SU-DHL-6 (cell line): ENCODE data around the gene SAMD1.

Source experiments
- H2AFZ ChIP-seq: fragments of 200-600 bp; sonication (generic); 2 replicates; pipeline ENCODE4 v1.6.1; 2014; ENCODE audit warnings: low read depth, mild to moderate bottlenecking, moderate library complexity, mixed read lengths, antibody characterized with exemption, low read length; ENCODE audit not compliant: severe bottlenecking
- H3F3A ChIP-seq: fragments of 200-600 bp; shearing (Covaris generic); 2 replicates; pipeline ENCODE4 v1.6.0; 2016; ENCODE audit warnings: antibody characterized with exemption, mild to moderate bottlenecking; ENCODE audit not compliant: insufficient read depth
- H3K27ac ChIP-seq: fragments of 200-600 bp; sonication (generic); 2 replicates; pipeline ENCODE4 v1.5.1; 2016; ENCODE audit warnings: low read depth, mild to moderate bottlenecking, low read length, moderate library complexity, mixed read lengths
- H3K27me3 ChIP-seq: fragments of 200-600 bp; sonication (generic), shearing (Covaris generic); 2 replicates; pipeline ENCODE4 v1.6.0; 2014; ENCODE audit warnings: mild to moderate bottlenecking, low read length
- H3K36me3 ChIP-seq: fragments of 200-600 bp; sonication (generic); 2 replicates; pipeline ENCODE4 v1.6.1; 2014; ENCODE audit warnings: mild to moderate bottlenecking, low read length, mixed read lengths
- H3K4me2 ChIP-seq: fragments of 300-600, 200-600 bp; shearing (Covaris generic), sonication (generic); 2 replicates; pipeline ENCODE4 v1.6.0; 2014; ENCODE audit warnings: low read length, low read depth, mild to moderate bottlenecking; ENCODE audit not compliant: poor library complexity, severe bottlenecking
- H3K4me3 ChIP-seq: fragments of 200-600 bp; sonication (generic); 2 replicates; pipeline ENCODE4 v1.5.1; 2014; ENCODE audit warnings: antibody characterized with exemption, low read length, mild to moderate bottlenecking, mixed read lengths; ENCODE audit not compliant: insufficient read depth, poor library complexity, severe bottlenecking
- H3K79me2 ChIP-seq: fragments of 200-600 bp; sonication (generic); 2 replicates; pipeline ENCODE4 v1.6.1; 2014; ENCODE audit warnings: mild to moderate bottlenecking, low read length, moderate library complexity; ENCODE audit not compliant: insufficient read depth
- H3K9ac ChIP-seq: fragments of 200-600 bp; sonication (generic); 2 replicates; pipeline ENCODE4 v1.7.0; 2014; ENCODE audit warnings: mild to moderate bottlenecking, low read length
- H3K9me2 ChIP-seq: fragments of 200-600 bp; sonication (generic); replicated peaks from 2 replicates; pipeline ENCODE4 v1.6.1; 2014; ENCODE audit warnings: low read length; ENCODE audit not compliant: insufficient read depth
- H3K9me3 ChIP-seq: fragments of 200-600 bp; sonication (generic); 2 replicates; pipeline ENCODE4 v1.6.1; 2014; ENCODE audit warnings: low read length, mixed read lengths; ENCODE audit not compliant: insufficient read depth
- H4K20me1 ChIP-seq: fragments of 200-600 bp; sonication (generic); 2 replicates; pipeline ENCODE4 v1.6.1; 2014; ENCODE audit warnings: low read depth, mild to moderate bottlenecking, antibody characterized with exemption, low read length, moderate library complexity, mixed read lengths
- EZH2phosphoT487 ChIP-seq: fragments of 200-600 bp; sonication (generic), shearing (Covaris generic); conservative IDR thresholded peaks from 2 replicates; pipeline ENCODE4 v1.6.1; 2018; ENCODE audit warnings: mild to moderate bottlenecking, antibody characterized with exemption, low read length, moderate library complexity, mixed read lengths
- TF ChIP-seq, protein P1 (sequence below): fragments of 200-600 bp; sonication (generic); IDR thresholded peaks from one replicate; pipeline ENCODE4 v1.5.1; 2017; ENCODE audit warnings: antibody characterized with exemption, mild to moderate bottlenecking, low read length, moderate library complexity; ENCODE audit not compliant: insufficient read depth, poor library complexity, severe bottlenecking

The SAMD1 gene

DNA sequence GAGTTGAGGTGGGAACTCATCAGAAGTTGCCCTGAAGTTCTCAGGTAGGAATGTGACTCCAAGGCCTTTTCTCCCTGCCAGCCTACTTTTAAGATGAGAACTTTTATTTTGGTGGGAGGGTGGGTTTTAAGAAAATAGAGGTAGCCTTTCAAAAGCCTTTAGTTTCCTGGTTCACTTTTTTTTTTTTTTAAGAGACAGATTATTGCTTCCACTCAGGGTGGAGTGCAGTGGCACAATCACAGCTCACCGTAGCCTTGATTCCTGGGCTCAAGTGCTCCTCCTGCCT, 7.9 kb downstream of the SAMD1 start:
- Histone ChIP-seq H2AFZ (no peak overlapping the region), H3K36me3 (peaks cover 2% of the 10 kb centered on the region; the same call in 1 of the 2 replicates), H3K27ac (no peak overlapping the region), H3K27me3 (no peaks in the 10 kb centered on the region), H3K4me3 (no peak overlapping the region), H3K9ac (no peak overlapping the region), H4K20me1 (no peaks in the 10 kb centered on the region), H3K79me2 (no peaks in the 10 kb centered on the region), H3K9me3 (no peaks in the 10 kb centered on the region), H3F3A (peaks cover 3% of the 10 kb centered on the region; the same call in 1 of the 2 replicates), H3K9me2 (no peaks in the 10 kb centered on the region), H3K4me2 (no peak overlapping the region)
- TF ChIP-seq EZH2phosphoT487 = no peak
- TF ChIP-seq, protein P1, sequence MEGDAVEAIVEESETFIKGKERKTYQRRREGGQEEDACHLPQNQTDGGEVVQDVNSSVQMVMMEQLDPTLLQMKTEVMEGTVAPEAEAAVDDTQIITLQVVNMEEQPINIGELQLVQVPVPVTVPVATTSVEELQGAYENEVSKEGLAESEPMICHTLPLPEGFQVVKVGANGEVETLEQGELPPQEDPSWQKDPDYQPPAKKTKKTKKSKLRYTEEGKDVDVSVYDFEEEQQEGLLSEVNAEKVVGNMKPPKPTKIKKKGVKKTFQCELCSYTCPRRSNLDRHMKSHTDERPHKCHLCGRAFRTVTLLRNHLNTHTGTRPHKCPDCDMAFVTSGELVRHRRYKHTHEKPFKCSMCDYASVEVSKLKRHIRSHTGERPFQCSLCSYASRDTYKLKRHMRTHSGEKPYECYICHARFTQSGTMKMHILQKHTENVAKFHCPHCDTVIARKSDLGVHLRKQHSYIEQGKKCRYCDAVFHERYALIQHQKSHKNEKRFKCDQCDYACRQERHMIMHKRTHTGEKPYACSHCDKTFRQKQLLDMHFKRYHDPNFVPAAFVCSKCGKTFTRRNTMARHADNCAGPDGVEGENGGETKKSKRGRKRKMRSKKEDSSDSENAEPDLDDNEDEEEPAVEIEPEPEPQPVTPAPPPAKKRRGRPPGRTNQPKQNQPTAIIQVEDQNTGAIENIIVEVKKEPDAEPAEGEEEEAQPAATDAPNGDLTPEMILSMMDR = no peak

DNA sequence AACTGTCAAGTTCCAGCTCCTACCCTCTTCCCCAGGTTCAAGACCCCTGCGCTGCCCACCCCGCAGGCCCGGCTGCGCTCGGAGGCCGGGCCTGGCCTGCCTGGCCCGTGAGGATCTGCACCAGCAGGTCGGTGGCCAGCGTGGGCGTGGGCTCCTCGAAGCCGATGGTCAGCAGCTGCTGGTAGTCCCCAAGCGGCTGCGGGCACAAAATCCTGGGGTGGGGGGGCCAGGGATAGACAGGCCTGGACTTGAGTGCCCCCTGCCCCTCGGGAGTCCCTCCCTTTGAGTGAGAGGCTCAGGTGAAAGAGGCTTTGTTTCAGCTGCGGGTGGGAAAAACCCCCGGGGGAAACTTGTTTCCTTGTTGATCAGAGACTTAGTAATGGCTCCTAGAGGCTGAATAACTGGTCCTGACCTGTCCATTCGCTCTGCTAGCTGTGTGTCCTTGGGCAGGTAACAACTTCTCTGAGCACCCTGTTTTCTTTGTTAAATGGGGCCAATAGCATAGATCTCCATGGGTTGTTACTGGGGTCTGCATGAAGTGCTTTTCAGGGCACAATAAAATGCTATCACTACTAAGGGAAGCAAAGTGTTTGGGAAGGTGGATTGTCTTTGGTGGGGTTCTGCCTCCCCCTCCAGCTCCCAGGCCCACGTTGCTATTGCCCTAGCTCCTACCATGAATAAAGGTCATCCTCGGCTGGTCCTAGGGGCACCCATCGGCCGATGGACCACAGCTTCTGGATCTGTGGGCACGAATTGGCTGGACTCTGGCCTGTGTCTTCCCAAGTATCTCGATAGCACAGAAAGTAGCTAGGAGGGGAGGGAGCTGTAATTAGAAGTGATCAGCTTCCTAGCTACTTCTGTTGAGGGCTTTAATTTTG, 8.5 kb downstream of the SAMD1 start:
- TF ChIP-seq, protein P1 = no peak
- no peak for TF ChIP-seq EZH2phosphoT487
- peak overlapping the region; percentile 72 for H3K4me2 ChIP-seq
- H3F3A ChIP-seq = no peaks in the 10 kb centered on the region; the same call in 1 of the 2 replicates
- no peaks in the 10 kb centered on the region for H3K9me2 ChIP-seq
- no peaks in the 10 kb centered on the region for H3K27me3 ChIP-seq
- H3K4me3 ChIP-seq = peak overlapping the region; percentile 67
- H3K36me3 ChIP-seq = no peaks in the 10 kb centered on the region
- no peaks in the 10 kb centered on the region for H3K9me3 ChIP-seq
- peak overlapping the region; percentile 74 for H3K9ac ChIP-seq
- no peak overlapping the region for H3K27ac ChIP-seq
- H2AFZ ChIP-seq = peak overlapping the region; percentile 89
- H4K20me1 ChIP-seq = no peaks in the 10 kb centered on the region
- no peaks in the 10 kb centered on the region for H3K79me2 ChIP-seq

DNA sequence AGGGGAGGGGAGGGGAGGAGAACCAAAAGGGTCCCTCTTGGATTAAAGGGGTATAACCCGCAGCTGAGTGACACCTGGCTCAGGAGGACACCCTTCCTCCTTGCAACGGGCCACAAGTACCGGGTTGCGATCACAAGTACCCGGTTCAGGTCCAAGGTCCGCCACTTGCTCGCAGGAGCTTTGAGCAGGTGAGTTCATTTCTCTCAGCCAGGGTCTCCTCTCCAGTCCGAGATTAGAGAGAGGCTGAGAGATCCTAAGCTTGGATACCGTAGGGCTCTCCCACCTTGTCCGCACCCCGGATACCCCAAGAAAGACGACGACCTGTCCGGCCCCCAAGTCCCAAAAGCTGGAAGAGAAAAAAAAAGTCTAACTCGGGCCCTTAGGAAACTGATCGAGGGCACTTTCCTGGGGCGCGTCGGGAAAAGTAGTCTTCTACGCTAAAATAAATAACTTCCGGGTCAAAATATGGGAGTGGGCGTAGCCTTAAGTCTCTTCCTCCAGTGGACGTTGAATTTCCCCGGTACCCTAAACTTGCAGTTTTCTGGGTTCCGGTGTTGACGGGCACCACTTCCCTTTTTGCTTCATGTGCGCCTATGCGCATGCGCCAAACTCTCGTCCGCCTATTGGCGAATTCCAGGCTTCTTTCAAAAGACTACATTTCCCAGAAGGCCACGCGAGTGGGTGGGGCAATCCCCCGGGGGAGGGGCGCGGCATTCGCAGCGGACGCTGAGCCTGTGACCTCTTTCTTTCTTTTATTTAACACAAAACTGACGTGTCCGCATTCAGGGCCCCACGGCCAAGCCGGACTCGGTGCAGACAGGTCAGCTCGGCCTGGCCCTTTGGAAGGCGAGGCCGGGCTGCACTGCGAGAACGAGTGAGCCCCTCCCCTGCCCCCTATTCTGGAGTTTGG, 9.4 kb downstream of the SAMD1 start:
- TF ChIP-seq EZH2phosphoT487 = no peak
- TF ChIP-seq, protein P1 = no peak
- H3K9me2 ChIP-seq = no peaks in the 10 kb centered on the region
- H3K36me3 ChIP-seq = no peaks in the 10 kb centered on the region
- no peaks in the 10 kb centered on the region for H4K20me1 ChIP-seq
- no peaks in the 10 kb centered on the region; the same call in 1 of the 2 replicates for H3F3A ChIP-seq
- peak overlapping the region; percentile 82 for H3K4me3 ChIP-seq
- H3K4me2 ChIP-seq = peak overlapping the region; percentile 73
- no peaks in the 10 kb centered on the region for H3K27me3 ChIP-seq
- no peaks in the 10 kb centered on the region for H3K9me3 ChIP-seq
- H3K79me2 ChIP-seq = no peaks in the 10 kb centered on the region
- peak overlapping the region; percentile 89 for H2AFZ ChIP-seq
- H3K27ac ChIP-seq = peak overlapping the region; percentile 33; the same call in 1 of the 2 replicates
- peak overlapping the region; percentile 74 for H3K9ac ChIP-seq
